DMS153 treated with DMSO at 0.1 percent for 48 hours (cell line): Measurements from ENCODE around the gene AEBP2.
"Not testable (repeated sequence)": the region's sequence is repeated elsewhere in the genome, so short reads cannot be mapped to it uniquely, and the experiment has no call there.

Experiments
- DNase-seq: peaks from one replicate; lab custom pipeline; 2025; ENCODE audit not compliant: unreplicated experiment; lab: John Stamatoyannopoulos, UW

Gene AEBP2

DNA sequence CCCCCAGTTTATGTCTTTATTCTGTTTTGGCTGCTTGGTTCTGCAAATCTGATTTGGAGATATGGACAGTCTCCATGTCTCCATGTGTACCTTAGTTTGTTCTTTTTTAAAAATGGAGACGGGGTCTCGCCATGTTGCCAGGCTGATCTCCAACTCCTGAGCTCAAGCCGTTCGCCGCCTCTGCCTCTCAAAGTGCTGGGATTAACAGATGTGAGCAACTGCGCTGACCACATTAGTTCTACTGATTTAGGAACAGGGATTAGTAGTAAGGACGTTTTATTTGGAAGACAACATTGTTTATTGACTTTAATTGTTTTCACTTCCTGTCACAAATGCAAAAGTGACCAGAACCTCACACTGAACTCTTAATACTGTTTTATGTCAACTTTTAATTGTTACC lies 14.7 kb downstream of the AEBP2 start:
- no peak for DNase-seq

DNA sequence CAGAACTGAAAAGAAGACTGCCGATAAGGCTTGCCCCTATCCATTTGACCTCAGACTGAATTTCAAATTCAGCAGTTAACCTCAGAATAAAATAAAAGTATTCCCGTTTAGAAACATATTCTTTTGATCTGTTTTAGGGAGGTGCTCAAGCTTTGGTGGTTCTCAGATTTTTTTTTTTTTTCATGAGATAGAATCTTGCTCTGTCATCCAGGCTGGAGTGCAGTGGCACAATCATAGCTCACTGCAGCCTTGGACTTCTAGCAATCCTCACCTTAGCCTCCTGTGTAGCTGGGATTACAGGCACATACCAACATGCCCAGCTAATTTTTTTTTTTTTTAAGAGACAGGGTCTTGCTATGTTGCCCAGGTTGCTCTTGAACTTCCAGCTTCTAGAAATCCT lies 15.5 kb downstream of the AEBP2 start:
- no peak for DNase-seq

DNA sequence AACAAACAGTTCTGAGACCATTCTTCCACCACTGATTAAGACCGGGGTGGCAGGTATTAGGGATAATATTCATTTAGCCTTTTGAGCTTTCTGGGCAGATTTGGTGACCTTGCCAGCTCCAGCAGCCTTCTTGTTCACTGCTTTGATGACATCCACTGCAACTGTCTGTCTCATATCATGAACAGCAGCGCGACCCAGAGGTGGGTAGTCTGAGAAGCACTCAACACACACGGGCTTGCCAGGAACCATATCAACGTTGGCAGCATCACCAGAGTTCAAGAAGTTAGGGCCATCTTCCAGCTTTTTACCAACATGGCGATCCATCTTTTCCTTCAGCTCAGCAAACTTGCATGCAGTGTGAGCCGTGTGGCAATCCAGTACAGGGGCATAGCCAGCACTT lies 16.9 kb downstream of the AEBP2 start:
- no peak for DNase-seq

DNA sequence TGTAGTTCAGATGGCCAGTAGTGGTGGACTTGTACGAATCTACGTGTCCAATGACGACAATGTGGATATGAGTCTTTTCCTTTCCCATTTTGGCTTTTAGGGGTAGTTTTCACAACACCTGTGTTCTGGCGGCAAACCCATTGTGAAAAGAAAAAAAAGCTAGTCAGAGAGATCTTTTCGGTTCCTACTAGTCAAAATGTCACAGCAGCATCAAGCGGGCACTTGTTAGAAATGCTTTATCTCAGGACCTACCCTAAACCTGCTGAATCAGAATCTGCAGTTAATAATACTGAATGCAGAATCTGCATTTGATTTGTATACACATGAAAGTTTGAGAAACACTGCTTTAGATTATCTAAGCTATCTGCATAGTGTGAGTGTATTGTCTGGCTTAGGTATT lies 18.3 kb downstream of the AEBP2 start:
- DNase-seq, result no peak

DNA sequence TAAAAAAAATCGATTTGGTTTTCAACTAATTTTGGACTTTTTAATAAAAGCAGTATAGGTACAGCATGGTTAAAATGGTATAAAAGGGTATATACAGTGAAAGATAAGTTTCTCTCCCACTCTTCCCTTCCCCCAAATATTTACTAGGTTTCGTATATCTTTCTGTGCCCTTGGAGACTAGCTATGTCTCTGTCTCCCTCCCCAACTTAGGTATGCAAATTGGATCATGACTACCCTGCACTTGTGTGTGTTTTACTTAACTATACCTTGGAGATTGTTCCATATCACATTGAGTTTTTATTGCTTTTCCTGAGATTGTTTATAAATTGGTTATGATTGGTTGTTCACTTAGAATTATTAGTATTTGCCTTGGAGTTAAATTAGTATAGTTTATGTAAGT lies 19.4 kb downstream of the AEBP2 start:
- no peak for DNase-seq

DNA sequence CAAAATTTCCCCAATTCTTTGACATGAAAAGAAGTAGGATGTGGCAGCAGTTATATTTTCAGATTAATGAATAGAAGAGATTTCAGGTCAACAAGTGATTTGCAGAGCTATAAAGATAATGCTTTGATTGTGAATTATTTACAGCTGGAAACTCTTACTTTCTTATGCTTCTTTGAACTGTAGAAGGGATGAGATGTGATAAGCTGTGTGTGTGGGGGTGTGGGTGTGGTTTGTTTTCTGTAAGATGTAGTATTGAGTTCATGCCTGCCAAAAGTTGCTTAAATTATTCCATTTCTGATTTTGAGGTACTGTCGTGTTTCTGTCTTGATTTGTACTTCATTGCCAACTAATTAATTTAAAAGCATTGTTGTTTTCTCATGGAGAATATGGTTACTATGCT lies 22.7 kb downstream of the AEBP2 start:
- no peak for DNase-seq

DNA sequence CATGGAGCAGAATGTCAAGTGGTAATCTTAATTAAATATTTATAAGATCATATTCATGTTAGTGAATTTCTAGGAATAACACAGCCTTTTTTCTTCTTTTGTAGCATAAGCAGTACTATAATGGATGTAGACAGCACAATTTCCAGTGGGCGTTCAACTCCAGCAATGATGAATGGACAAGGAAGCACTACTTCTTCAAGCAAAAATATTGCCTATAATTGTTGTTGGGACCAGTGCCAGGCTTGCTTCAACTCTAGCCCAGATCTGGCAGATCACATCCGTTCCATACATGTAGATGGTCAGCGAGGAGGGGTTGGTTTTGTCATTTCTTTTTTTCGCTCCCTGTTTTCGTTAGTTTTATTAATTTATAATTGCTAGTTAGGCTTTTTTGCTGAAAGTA lies 23.1 kb downstream of the AEBP2 start:
- peak; percentile 23 for DNase-seq

DNA sequence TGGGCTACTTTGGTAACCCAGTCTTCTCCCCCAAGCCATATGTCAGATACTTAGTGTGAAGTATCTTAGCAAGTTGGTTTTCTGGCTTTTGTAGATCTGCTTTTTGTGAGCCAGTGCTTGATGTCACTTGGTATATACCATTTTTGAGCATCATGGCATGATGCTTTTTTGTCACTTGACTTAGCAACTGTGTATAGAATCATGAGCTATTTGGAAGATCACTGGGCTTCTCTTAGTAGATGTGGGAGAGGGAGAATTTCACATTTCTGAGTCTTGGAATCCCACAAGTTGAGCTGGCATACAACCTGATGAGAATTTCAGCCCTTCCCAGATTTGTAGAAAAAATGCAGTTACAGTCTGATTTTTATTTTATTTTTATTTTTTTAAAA lies 24.9 kb downstream of the AEBP2 start:
- DNase-seq, result no peak

DNA sequence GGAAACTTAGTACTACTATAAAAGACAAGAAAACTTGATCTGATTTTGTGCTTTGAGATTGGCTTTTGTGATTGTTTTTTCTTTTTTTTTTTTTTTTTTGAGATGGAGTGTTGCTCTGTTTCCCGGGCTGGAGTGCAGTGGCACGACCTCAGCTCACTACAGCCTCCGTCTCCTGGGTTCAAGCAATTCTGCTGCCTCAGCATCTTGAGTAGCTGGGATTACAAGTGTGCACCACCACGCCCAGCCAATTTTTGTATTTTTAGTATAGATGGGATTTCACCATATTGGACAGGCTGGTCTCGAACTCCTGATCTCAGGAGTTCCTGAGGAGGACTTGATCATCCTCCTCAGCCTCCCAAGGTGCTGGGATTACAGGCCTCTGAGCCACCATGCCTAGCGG lies 26.4 kb downstream of the AEBP2 start:
- DNase-seq, result no peak

DNA sequence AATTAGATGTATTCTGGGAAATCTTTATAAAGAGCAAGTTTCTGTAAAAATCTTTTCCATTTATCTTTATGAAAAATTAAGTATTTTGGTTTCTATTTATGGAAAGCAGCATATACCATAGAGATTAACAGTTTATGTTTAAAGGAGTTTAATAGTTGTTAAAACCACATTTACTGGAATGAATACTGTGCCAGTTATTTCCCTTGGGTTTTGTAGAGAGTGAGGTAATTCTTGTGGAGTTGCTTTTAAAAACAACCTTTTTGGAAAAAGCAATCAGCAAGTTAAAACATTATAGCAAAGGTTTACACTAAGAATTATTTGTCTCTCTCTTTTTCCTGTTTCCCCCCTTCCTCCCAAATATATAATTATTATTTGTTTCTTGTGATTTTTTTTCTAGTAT lies 34.9 kb downstream of the AEBP2 start:
- no peak for DNase-seq

DNA sequence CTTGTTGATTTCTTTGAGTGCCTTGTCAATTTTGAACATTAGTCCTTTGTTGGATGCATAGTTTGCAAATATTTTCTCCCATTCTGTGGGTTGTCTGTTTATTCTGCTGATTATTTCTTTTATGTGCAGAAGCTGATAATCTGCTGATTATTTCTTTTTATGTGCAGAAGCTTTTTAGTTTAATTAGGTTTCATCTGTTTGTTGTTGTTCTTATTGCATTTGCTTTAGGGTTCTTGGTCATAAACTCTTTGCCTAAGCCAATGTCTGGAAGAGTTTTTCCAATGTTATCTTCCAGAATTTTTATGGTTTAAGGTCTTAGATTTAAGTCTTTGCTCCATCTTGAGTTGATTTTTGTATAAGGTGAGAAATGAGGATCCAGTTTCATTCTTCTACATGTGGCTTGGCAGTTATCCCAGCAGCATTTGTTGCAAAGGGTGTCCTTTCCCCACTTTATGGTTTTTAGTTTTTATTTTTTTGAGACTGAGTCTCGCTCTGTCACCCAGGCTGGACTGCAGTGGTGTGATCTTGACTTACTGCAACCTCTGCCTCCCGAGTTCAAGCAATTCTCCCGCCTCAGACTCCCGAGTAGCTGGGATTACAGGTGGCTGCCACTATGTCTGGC lies 36.7 kb downstream of the AEBP2 start:
- not testable (repeated sequence) for DNase-seq

DNA sequence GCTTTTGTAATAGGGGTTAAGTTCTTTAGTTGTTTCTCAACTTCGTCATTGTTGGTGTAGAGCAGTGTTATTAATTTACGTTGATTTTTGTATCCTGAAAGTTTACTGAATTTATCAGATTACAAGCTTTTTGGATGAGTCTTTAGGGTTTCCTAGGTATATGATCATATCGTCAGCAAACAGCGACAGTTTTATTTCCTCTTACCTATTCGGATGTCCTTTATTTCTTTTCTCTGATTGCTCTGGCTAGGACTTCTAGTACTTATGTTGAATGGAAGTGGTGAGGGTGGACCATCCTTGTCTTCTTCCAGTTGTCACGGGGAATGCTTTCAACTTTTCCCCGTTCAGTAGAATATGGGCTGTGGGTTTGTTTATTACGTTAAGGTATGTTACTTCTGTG lies 37.8 kb downstream of the AEBP2 start:
- no peak for DNase-seq

DNA sequence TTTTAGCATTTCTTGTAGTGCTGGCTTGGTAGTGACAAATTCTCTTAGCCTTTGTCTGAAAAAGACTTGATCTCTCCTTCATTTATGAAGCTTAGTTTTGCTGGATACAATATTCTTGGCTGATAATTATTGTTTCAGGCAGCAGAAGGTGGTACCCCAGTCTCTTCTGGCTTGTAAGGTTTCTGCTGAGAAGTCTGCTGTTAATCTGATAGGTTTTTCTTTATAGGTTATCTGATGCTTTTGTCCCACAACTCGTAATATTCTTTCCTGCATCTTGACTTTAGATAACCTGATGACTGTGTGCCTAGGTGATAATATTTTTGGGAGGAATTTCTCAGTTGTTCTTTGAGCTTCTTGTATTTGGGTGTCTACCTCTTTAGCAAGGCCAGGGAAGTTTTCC lies 41.2 kb downstream of the AEBP2 start:
- no peak for DNase-seq

DNA sequence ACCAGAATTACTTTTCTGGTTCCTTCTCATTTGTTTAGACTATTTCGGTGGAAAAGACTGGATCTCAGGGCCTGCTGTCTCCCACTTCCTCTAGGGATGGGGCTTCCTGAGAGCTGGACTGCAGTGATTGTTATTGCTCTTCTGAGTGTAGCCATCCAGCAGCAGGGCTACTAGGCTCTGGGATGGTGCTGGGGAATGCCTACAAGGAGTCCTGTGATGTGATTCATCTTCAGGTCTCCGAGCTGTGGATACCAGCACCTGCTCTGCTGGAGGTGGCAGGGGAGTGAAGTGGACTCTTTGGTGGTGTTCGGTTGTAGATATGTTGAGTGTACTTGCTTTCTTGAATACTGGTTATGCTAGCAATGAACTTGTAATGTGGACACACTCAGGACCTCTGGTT lies 42.7 kb downstream of the AEBP2 start:
- DNase-seq, result no peak

DNA sequence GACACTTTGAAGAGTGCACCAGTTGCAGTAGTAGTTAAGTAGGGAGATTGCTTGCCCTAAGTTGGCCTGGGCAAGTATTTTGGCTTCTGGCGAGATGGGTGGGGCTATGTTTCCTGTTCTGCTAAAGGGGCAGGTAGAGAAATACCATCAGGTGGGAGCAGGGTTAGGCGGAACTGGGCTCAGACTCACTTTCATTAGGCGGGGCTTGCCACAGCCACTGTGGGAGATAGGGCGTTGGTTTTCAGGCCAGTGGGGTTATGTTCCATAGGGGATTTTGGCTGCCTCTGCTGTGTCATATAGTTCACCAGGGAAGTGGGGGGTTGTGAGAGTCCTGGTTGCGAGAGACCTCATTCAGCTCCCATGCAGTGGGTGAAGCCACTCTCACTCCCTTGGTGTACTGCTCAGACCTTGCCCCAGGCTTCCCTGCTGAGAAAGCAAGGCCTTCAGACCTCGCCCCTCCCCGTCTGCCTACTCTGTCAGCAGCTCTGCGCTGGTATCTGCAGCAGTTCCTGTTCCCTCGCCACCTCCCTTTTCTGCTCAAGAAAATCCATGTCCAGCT lies 43.3 kb downstream of the AEBP2 start:
- DNase-seq, result no peak

DNA sequence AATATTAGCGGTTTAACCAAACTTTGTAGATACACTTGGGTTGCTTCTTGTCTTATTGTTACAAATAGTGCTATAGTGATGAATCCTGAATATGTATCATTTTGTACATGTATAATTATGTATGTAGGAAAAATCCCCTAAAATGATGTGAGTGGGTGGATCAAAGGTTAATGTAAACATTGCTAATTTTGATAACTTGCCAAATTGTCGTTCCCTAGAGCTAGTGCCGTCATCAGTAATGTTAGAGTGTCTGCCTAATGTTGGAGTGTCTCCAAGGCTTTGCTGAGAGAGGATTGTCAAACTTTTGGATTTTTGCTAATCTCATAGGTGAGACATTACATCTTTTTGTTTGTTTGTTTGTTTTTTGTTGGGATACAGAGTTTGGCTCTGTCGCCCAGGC lies 44.4 kb downstream of the AEBP2 start:
- no peak for DNase-seq

DNA sequence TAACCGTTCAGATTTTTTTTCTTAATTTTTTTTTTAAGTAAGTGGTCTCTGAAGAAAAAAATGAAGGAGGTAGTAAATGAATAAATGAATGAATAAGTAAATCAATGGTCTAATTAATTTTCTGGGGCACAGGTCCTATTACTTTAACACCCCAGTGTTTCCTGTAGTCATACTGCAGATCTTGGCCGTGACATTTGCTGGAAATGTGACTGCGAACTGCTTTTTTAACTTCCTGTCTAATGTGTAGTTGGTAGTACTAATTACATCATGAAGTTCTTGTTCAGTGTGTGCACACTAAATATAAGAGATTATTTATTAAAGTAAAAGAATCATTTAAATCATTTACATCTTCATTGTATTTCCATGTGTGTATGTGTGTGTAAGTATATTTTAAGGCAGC lies 45.4 kb downstream of the AEBP2 start:
- DNase-seq, result no peak

DNA sequence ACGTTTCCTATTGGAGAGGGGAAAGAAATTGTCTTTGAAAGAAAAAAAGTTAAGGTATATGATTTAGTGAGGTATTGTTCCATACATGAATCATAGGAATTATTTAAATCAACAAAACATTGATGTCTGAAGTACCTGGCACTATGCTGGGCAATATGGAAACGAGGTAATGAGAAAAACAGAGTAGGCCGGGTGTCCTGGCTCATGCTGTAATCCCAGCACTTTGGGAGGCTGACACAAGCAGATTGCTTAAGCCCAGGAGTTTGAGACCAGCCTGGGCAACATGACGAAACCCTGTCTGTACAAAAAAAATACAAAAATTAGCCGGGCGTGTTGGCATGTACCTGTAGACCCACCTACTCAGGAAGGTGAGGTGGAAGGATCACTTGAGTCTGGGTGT lies 45.9 kb downstream of the AEBP2 start:
- DNase-seq, result no peak

DNA sequence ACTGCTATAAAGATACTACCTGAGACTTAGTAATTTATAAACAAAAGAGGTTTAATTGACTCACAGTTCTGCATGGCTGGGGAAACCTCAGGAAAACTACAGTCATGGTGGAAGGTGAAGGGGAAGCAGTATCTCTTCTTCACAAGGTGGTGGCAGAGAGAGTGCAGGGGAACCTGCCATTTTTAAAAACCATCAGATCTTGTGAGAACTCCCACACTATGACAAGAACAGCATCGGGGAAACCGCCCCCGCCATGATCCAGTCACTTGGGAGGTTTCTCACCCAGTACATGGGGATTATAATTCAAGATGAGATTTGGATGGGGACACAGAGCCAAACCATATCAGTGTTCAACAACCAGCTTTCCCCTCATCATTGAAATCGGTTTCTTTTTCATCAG lies 49.9 kb downstream of the AEBP2 start:
- DNase-seq, result no peak

DNA sequence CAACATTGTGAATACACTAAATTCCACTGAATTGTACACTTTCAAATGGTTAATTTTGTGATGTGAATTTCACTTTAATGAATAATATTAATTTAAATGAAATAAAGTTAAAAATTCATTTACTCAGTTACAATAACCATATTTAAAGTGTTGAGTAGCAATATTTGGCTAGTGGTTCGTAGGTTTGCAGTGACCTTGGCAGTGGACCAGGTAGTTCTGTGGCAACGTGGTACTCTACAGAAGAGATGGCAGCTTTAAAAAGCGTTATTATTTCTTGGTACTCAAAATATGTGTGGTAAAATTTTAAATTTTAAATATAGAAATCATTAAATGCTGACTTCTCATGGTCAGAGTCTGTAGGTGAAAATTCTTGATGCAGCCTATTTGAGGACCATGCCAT lies 51.6 kb downstream of the AEBP2 start:
- DNase-seq, result no peak

DNA sequence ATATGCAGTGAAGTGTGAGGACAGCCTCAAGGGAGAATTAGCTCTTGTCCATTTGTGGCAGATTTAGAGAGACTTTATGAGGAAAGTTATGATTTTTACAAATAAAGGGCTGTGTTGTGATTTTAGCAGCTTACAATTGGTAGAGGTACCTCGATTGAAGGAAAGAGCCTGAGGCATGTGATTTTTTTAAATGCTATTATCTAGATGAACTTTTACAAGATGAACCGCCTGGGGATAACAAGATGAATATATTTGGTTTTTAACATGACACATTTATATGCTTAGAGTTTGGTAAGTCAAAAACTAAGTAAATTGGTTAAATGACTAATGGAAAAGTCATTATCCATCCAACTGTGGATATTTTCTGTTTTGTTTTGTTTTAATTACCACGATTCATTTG lies 52.6 kb downstream of the AEBP2 start:
- no peak for DNase-seq

DNA sequence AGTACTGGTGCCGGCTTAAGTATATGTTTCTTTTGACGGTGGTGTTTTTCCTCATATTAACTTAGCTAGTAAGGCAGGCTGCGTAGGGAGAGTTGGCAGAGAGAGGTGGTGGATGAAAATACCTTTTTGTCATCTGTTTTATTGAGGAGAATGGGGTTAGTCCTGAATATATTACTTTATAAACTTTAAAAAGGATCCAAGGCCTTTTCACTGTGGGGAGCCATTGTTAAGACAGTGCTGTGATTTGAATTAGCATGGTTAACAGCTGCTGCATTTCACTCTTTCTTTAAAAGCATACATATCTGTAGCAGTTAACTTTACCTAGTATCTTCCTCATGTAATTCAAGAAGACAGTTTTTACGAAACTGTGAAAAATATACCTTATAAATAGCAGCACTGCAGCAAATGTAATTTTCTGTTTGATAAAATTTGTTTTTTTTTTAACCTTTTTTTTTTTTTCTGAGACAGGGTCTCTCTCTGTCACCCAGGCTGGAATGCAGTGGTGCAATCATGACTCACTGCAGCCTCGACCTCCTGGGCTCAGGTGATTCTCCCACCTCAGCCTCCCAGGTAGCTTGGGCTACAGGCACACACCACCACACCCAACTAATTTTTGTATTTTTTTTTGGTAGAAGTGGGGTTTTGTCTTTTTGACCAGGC lies 57.1 kb downstream of the AEBP2 start:
- DNase-seq, result no peak

DNA sequence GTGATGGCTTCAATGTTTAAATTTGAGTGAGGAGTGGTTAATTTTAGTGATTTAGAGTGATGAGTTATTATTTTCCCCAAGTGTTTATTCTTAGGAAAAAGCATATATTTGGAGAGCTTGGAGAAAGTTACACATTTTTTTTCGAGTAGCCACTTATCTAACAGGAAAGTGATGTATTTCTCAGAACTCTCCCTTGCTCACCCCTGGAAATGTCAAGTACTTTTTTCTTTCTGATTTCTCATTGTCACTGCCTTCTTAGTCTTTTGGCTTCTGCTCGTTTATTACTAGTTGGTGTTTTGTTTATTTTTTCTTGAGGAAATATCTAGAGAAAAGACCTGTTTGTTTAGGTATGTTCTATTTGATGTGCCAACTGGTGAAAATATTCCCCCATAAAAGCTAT lies 58.8 kb downstream of the AEBP2 start:
- DNase-seq, result no peak
